D721Med (cell line): ENCODE measurements around the gene IQGAP2.
A peak's percentile ranks its signal among the peaks of the same experiment; 100 is the strongest.
"Not testable (repeated sequence)": the region's sequence is repeated elsewhere in the genome, so short reads cannot be mapped to it uniquely, and the experiment has no call there.

Experiments used
- DNase-seq: peaks from one replicate; pipeline ENCODE4 v3.0.0; 2011; ENCODE audit warnings: low spot score; ENCODE audit not compliant: insufficient read length
- FAIRE-seq: peaks from 2 replicates; lab custom pipeline; 2011; peaks lifted over from hg19 to GRCh38; lab: Jason Lieb, UNC
- CTCF ChIP-seq: IDR thresholded peaks from 2 replicates; pipeline ENCODE4 v1.5.1; 2012; ENCODE audit warnings: mild to moderate bottlenecking, control low read depth; ENCODE audit not compliant: insufficient read depth; ENCODE audit errors: missing control alignments

The IQGAP2 gene

GRCh38 chr5:76547242-76547890 lies 144.3 kb downstream of the IQGAP2 start:
- FAIRE-seq = no peak
- no peak for TF ChIP-seq CTCF
- no peak for DNase-seq

- FAIRE-seq (no peak), DNase-seq (no peak)
- no peak for TF ChIP-seq CTCF
Measured at GRCh38 chr5:76547891-76548524, 144.9 kb downstream of the IQGAP2 start.

- peak; percentile 91 for FAIRE-seq
- DNase-seq = no peak
- no peak for TF ChIP-seq CTCF
Measured at GRCh38 chr5:76548525-76549229, 145.6 kb downstream of the IQGAP2 start.

- not testable (repeated sequence) for DNase-seq, FAIRE-seq
Measured at GRCh38 chr5:76550881-76551280, 147.8 kb downstream of the IQGAP2 start.

GRCh38 chr5:76552546-76552945 lies 149.5 kb downstream of the IQGAP2 start:
- no peak for TF ChIP-seq CTCF
- FAIRE-seq (no peak), DNase-seq (no peak)

- DNase-seq (no peak), FAIRE-seq (no peak)
- TF ChIP-seq CTCF = no peak
Measured at GRCh38 chr5:76553251-76553650, 150.2 kb downstream of the IQGAP2 start.

- no peak for TF ChIP-seq CTCF
- FAIRE-seq (no peak), DNase-seq (no peak)
Measured at GRCh38 chr5:76555114-76555513, 152.0 kb downstream of the IQGAP2 start.
